GM12892 (cell line): ENCODE data around the gene PNMA8C.

Experiments used
- DNase-seq: peaks from one replicate; pipeline ENCODE4 v3.0.0; 2011; ENCODE audit not compliant: insufficient read length
- FAIRE-seq: peaks from 2 replicates; lab custom pipeline; 2011; peaks lifted over from hg19 to GRCh38; lab: Jason Lieb, UNC
- POLR2A ChIP-seq: IDR thresholded peaks from 2 replicates; pipeline ENCODE4 v1.6.1; 2011; ENCODE audit warnings: low read depth, low read length, control low read depth
- POLR2AphosphoS5 ChIP-seq: IDR thresholded peaks from 2 replicates; pipeline ENCODE4 v1.6.1; 2011; ENCODE audit warnings: low read depth, low read length, control low read depth
- TAF1 ChIP-seq: IDR thresholded peaks from 2 replicates; pipeline ENCODE4 v1.6.1; 2011; ENCODE audit warnings: low read depth, mild to moderate bottlenecking, control low read depth, low read length, borderline replicate concordance

Gene PNMA8C

GRCh38 chr19:46391296-46392251 is 37.2 kb downstream of the PNMA8C start:
- no peak for FAIRE-seq
- TF ChIP-seq POLR2AphosphoS5 (no peak), TAF1 (no peak), POLR2A (no peak)

GRCh38 chr19:46390866-46391265 is 37.9 kb downstream of the PNMA8C start:
- FAIRE-seq (no peak), DNase-seq (no peak)
- no peak for TF ChIP-seq POLR2AphosphoS5
- no peak for TF ChIP-seq TAF1
- no peak for TF ChIP-seq POLR2A

More at GRCh38 chr19:46391296-46392251, 37.2 kb downstream of the PNMA8C start:
- DNase-seq = no peak

- FAIRE-seq = no peak
Measured at GRCh38 chr19:46390121-46390858, 38.4 kb downstream of the PNMA8C start.

DNA sequence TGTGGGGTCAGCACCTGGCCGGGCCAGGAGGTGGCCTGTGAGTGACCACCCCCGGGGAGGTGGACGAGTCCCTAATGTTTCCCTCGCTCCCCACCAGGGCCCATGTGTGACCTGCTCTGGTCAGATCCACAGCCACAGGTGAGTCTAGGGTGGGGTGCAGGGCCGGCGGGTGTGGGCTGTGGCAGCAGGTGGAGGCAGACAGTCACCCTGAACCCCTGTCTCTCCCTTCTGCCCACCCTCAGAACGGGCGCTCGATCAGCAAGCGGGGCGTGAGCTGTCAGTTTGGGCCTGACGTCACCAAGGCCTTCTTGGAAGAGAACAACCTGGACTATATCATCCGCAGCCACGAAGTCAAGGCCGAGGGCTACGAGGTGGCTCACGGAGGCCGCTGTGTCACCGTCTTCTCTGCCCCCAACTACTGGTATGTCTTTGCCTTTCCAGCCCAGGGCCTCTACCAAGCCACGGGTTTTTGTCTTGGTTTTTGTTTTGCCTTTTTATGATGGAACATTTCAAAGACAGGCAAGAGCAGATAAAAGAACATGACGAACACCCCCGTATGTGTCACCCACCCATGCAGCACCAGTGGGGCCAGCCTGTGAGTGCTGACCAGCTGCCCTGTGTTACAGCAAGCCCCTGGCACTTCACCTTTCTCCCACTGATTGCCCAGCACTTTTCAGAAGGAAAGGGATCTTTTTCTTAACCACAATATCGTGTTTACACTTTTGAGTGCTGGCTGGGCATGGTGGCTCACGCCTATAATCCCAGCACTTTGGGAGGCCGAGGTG is 40.2 kb downstream of the PNMA8C start:
- TF ChIP-seq POLR2AphosphoS5 (no peak), POLR2A (no peak)
- DNase-seq = no peak
- FAIRE-seq = no peak

More at GRCh38 chr19:46390121-46390858, 38.4 kb downstream of the PNMA8C start:
- TF ChIP-seq TAF1 (no peak), POLR2AphosphoS5 (no peak), POLR2A (no peak)
- no peak for DNase-seq

GRCh38 chr19:46387713-46388130 is 41.0 kb downstream of the PNMA8C start:
- DNase-seq (no peak), FAIRE-seq (no peak)
- TF ChIP-seq POLR2AphosphoS5 (no peak), TAF1 (no peak), POLR2A (no peak)

DNA sequence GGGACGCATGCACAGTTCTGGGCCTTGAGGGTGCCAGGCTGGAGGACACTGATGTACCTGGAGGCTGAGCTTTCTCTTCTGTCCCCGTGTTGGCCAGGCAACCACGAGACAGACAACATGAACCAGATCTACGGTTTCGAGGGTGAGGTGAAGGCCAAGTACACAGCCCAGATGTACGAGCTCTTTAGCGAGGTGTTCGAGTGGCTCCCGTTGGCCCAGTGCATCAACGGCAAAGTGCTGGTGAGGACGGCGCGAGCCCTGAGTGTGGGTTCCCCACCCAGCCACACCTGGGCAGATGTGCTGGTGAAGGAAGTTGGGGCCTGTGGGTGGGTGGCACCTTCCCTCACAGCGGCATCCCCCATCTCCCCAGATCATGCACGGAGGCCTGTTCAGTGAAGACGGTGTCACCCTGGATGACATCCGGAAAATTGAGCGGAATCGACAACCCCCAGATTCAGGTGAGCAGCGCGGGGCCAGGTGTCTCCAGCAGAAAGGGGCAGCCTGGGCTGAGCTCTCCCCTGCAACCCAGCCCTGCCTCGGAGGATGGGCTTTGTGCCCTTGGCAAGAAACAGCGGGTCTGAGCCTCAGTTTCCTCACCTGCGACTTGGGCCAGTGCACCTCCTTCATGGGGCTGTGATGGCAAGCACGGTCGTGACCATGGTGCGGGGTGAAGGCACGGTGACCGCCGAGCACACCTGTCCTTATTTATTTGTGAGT is 41.6 kb downstream of the PNMA8C start:
- DNase-seq = no peak
- no peak for TF ChIP-seq TAF1
- no peak for TF ChIP-seq POLR2AphosphoS5
- TF ChIP-seq POLR2A = no peak
- no peak for FAIRE-seq

GRCh38 chr19:46386151-46386550 is 42.6 kb downstream of the PNMA8C start:
- DNase-seq (no peak), FAIRE-seq (no peak)
- no peak for TF ChIP-seq POLR2A
- no peak for TF ChIP-seq POLR2AphosphoS5

DNA sequence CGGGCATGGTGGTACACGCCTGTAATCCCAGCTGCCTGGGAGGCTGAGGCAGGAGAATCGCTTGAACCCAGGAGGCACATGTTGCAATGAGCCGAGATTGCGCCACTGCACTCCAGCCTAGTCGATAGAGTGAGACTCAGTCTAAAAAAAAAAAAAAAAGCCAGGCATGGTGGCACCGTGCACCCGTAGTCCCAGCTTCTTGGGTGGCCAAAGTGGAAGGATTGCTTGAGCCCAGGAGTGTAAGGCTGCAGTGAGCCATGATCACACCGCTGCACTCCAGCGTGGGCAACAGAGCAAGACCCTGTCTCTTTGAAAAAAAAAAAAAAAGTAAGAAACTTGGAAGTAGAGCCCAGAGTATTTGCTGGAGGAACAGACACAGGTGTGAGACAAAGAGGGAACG is 43.1 kb downstream of the PNMA8C start:
- DNase-seq = no peak
- TF ChIP-seq TAF1 (no peak), POLR2AphosphoS5 (no peak), POLR2A (no peak)
- no peak for FAIRE-seq

GRCh38 chr19:46384396-46384795 is 44.3 kb downstream of the PNMA8C start:
- FAIRE-seq (no peak), DNase-seq (no peak)
- no peak for TF ChIP-seq POLR2AphosphoS5
- no peak for TF ChIP-seq TAF1

DNA sequence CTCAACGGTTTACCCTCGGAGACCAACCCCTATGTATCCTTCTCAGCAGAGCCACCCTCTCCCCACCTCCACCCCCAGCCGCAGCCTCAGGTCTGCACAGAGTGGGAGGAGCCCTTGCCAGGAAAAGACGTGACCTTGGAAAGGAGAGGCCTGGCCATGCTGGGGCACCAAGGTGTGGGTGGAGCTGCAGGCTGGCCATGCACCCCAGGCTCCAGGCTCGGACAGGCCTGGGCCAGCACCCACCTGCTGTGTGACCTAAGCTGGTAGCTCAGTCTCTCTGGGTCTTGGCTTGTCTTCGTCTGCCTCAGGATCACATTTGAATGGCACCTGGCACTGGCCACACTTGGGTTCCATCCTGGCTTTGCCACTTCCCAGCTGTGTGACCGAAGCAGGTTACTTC is 44.9 kb downstream of the PNMA8C start:
- DNase-seq (no peak), FAIRE-seq (no peak)
- TF ChIP-seq TAF1 (no peak), POLR2AphosphoS5 (no peak), POLR2A (no peak)

DNA sequence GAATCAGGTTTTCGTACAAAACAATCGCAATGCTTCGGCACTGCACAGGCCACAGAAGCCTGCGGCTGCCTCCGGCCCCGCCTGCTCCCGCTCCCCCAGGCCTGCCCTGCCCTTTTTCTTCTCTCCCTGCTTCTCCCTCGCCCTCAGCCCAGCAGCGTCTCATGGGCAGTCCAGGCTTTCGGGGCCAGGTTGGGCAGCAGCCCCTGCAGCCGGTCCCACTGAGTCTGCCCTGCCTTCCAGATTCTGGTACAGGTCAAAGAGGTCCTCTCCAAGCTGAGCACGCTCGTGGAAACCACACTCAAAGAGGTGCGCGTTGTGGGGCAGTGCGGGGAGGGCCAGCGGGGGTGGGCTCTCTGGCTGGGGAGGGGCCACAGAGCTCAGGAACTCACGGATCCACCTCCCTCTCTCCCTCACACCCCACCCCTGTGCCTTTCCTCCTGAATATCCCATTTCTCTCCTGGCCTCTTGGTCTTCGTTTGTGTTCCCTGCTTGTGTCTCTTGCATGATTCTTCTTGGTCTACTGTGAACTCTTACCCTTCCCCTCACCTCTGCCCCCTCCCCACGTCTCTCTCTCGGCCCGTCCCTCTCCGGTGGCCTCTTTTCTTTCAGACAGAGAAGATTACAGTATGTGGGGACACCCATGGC is 45.4 kb downstream of the PNMA8C start:
- no peak for FAIRE-seq

DNA sequence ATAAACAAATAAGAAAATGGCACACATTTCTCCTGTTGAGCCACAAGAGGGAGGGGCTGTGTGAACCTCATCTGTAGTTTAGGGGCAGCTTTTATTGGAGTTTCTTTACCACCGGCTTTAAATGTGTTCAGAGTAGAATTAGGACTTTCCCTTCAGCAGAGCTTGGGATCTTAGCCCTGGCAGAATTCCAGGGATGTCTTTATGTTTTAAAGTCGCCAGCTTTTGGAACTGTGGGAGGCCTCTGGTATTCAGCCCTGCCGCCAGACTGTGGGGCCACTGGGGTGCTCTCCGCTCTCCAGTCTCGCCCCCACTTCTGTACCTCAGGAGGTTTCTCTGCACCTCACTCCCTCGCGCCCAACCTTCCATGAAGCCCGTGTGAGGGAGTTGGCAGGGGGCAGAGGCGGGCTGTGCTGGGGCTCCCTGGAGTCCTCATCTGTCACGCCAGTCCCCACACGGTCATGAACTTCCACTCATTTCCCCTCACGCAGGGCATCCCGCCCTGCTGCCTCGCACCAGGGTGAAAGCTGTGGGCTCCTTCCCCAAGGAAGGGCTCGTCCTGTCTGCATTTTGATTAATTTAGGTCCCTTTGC is 46.9 kb downstream of the PNMA8C start:
- no peak for DNase-seq
- TF ChIP-seq TAF1 = no peak
- TF ChIP-seq POLR2A = no peak
- FAIRE-seq = no peak

More for the DNA sequence above, 45.4 kb downstream of the PNMA8C start:
- DNase-seq = no peak
- TF ChIP-seq POLR2AphosphoS5 (no peak), POLR2A (no peak), TAF1 (no peak)
